Skin epidermis (tissue), 12 donors: ENCODE data around the gene SNX32.
A peak's percentile ranks its signal among the peaks of the same experiment; 100 is the strongest.

Experiments used
- H3K27ac ChIP-seq, 21 experiments: fragments of 200-600 bp; sonication (generic) in 11 of 21; one replicate each; pipeline ENCODE4 v1.5.0; 2020; ENCODE audit warnings: mild to moderate bottlenecking in 3 of 21, inconsistent platforms in 2 of 21, moderate library complexity in 2 of 21
- H3K4me3 ChIP-seq, 7 experiments: fragments of 200-600 bp; sonication (generic) in 2 of 7; one replicate each; pipeline ENCODE4 v1.5.0; 2020; ENCODE audit warnings: inconsistent platforms in 2 of 7, mild to moderate bottlenecking in 2 of 7, moderate library complexity in 1 of 7

SNX32 gene

DNA sequence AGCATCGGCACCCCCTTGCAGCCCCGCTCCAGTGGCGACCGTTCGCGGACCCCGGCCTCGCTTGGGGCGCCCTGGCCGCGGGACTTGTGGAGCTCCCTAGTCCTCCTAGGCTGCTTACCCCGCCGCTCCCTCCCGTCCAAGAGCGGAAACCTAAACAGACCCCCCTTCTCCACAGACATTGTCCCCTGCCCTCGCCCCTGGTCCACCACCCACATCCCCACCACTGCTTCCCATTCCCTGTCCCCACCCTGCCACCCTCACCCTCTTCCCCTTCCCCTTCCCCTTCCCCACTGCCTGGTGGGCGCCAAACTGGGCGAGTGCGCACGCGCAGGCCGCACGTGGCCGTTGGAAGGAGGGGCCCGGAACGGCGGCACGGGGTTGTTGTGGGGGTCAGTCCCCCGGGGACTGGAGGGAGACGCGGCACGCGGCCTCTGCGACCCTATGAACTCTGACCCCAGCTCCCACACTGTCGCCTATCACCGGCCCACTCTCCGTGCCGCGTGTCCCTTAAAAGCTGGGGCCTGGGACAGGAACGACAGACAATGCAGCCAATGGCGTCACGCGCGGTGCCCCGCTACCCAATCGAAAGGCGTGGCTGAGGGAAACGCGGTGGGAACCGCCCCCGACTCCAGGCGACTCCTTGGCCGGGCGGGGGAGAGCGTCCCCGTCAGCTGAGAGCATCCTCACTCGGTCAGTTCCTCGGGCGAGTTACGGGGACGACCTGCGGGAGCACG lies at the start of gene SNX32:
Gene SNX32 (plus strand): TSS at position 667 of the 734 bp plus-strand sequence. CDS start 103 bp downstream, outside the sequence.
- Histone ChIP-seq H3K27ac (peak within 1 kb of the TSS in 18 of 21 experiments; percentile 3 to 79 (median 54)), H3K4me3 (peak within 1 kb of the TSS; percentile 39 to 65 (median 45))

DNA sequence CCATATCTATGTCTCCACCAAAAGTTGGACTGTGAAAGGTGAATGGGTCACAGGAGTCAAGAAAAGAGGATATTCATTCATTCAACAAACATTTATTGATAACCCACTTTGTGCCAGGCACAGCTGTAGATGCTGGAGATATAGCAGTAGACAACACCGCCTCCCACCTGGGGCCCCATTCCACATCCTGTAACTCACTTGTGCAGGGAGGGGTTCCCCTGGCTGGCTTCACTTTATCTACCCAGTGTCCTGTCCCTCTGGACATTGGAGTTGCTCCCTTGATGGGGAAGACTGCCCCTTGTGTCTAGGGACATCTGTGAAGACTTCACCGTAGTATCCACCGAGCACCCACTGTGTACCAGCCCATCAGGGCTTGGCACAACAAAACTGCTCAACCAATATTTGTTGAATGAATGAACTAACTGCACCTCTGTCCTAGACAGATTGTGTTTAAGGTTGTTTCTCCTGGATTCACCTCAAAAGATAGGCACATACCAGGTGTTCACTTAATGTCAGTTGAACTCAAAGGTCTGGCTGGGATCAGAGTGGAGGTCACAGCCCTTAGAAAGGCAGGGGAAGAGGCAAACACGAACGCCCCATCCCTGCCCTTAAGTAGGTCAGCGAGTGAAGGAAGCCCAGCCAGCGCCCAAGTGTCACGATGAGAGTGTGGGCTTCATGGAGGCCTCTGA lies 48.3 kb upstream of the SNX32 start:
- no peak overlapping the region for H3K4me3 ChIP-seq
- peak overlapping the region in 3 of 21 experiments; percentile 13 to 60 (median 19) for H3K27ac ChIP-seq

DNA sequence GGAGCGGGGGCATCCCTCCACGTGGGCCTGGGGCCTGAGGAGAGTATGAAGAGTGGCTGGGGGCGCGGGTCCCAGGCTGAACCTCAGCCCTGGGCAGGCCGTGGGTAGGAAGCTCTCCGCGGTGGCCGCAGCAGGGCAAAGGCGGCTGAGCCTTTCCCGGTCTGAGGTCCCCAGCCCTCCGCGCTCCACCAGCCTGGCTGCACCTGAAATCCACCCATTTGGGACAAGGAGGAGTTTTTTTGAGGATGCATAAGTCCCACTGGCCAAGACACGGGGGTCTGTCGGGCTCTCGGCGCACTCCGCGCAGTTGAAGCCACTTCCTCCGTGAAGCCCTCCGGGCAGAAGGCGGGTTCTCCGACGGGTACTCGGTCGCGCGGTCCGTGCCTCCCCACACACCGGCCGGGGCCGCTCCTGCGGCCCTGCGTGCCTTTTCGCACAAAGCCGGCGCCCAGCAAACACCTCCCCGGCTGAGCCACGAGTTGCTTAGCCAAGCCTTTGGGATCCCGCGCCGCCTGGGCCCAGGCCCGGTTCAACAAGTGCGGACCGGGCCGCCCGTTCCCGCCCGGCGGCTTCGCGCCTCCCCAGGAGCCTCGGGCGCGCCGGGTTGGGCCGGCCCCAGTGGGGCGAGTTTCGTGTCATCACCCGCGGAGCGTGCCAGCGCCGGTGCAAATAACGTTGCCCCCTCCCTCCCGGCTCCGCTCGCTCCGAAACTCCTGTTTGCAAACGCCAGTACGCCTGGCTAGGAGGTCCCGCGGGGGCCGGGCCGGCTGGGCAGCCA lies 47.6 kb upstream of the SNX32 start:
- peak overlapping the region in 15 of 21 experiments; percentile 13 to 78 (median 39) for H3K27ac ChIP-seq
- peak overlapping the region in 6 of 7 experiments; percentile 34 to 61 (median 42) for H3K4me3 ChIP-seq

DNA sequence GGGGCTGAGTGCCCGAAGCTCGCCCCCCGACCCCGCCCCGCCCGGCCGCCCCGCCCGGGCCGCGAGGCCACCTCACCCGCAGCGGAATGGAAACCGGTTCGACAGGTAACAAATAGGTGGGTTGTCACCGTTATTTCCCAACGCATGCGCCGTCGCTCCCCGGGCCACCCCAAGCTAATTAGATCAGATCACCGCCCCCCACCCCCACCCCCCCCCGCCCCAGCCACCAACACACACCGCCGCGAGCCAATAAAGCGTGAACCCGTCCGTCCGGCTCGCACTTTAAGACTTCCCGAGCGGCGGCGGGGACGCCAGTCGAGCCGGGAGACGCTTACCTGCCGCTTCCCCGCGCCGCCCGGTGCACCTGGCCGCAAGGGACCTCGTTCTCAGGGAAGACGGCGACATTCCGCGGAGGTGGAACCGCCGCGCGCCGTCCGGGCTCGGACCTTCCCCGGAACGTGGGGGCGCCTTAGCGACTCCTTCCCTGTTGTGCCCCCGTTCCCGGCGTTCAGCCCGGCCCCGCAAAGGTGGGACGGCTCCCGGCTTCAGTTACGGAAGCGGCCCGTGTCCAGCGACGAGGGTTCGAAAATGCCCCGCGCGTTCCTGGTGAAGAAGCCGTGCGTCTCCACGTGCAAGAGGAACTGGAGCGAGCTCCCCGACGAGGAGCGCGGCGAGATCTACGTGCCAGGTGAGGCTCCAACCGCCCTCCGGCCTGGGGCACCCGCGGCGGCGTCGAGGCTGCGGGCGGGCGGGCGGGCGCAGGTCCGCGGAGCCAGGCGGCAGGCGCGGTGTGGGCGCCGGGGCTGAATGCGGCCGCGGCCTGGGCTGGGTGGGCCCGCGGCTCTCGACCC lies 46.8 kb upstream of the SNX32 start, which contains the start of gene OVOL1:
Gene OVOL1 (plus strand): TSS at position 278 of the 851 bp plus-strand sequence. CDS start 311 bp downstream, at position 589.
- peak within 1 kb of the TSS; percentile 34 to 61 (median 41) for H3K4me3 ChIP-seq
- peak within 1 kb of the TSS in 20 of 21 experiments; percentile 14 to 85 (median 74) for H3K27ac ChIP-seq

GRCh38 chr11:65787649-65788622 lies 45.8 kb upstream of the SNX32 start:
- peak overlapping the region; percentile 34 to 61 (median 41) for H3K4me3 ChIP-seq
- peak overlapping the region in 20 of 21 experiments; percentile 14 to 85 (median 73) for H3K27ac ChIP-seq

GRCh38 chr11:65788821-65789220 lies 44.9 kb upstream of the SNX32 start:
- Histone ChIP-seq H3K27ac (peak overlapping the region in 10 of 21 experiments; percentile 14 to 85 (median 76)), H3K4me3 (peak overlapping the region; percentile 34 to 61 (median 41))

DNA sequence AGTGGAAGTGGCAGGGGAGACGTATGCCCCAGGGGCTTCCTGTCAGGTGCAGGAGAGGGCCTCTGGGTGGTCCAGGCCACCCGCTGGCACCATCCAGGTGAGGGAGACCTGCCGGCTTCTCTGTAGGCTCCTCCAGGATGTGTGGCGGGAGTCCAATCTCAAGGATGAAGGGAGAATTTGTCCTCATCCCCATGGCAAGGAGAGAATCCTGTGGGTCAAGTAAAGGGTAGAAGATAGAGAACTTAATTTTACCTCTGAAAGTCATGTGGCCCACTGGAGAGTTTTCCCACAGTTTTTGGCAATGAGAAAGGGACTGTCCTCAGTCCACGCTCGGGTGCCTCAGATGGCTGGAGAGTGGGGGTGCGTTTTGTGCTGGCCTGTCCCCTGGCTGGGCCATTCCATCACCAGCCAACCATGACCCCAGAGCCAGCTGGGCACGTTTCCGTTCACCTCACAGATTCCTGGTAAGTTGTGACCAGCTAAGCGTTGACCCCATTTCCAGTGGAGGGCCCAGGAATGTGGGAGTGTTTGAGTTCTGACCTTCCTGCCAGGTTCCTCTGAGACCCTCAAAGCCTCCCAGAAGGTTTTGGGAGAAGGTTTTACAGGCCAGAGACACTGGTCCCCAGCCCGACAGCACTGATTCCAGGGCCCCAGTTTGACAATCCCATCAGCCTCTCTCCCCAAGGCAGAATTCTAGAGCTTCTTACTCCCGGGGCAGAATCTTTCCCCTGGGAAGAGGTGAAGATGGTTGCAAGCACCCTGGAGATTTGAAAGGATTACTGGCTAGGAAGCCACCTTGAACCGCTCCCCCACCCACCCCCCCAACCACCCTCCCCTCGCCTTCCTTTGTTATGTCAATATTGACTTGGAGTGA lies 44.3 kb upstream of the SNX32 start:
- Histone ChIP-seq H3K27ac (peak overlapping the region in 10 of 21 experiments; percentile 3 to 85 (median 75)), H3K4me3 (peak overlapping the region in 5 of 7 experiments; percentile 8 to 61 (median 41))

GRCh38 chr11:65790104-65790901 lies 43.5 kb upstream of the SNX32 start:
- Histone ChIP-seq H3K4me3 (peak overlapping the region in 2 of 7 experiments; percentile 4 to 61), H3K27ac (peak overlapping the region in 13 of 21 experiments; percentile 3 to 76 (median 70))

DNA sequence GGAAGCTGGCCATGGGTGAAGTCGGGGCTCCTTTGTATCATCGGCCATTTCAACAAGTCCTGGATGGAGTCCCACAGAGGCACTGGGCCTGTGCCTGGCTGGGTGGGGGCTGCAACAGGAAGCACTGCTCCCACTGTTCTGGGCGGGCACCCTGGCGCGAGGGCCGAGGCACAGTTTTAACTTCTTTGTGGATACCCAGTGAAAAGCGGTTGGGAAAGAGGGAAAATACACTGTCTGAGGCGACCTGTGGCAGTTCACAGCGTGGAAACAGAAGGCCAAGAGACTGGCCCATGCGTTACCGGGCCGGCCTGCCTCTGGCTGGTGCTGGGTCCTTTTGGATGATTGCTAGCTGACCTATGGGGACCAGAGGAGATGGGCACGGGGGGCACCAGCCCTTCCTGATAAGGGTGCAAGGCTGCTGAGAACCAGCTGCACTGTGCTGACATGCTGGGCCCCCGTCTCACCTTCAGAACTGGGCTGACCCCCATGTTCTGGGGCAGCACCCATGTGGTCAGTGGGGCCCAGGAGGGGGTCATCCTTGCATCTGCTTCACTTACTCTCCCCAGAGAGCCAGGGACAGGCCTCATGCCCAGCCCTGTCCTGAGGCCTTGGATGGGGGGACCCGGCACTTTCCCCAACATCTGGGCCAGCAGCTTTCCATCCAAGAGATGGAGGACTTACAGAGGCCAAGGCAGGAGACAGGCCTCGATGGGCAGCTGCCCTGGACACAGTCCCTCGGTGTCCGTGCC lies 42.7 kb upstream of the SNX32 start:
- H3K27ac ChIP-seq: peak overlapping the region in 17 of 21 experiments; percentile 18 to 81 (median 70)
- H3K4me3 ChIP-seq: peak overlapping the region in 2 of 7 experiments; percentile 1 to 61

GRCh38 chr11:65791719-65792213 lies 42.0 kb upstream of the SNX32 start:
- Histone ChIP-seq H3K4me3 (peak overlapping the region in 3 of 7 experiments; percentile 1 to 61 (median 6)), H3K27ac (peak overlapping the region in 19 of 21 experiments; percentile 9 to 81 (median 72))

- Histone ChIP-seq H3K4me3 (peak overlapping the region in 3 of 7 experiments; percentile 0 to 61 (median 6)), H3K27ac (peak overlapping the region in 20 of 21 experiments; percentile 9 to 81 (median 70))
Observed at GRCh38 chr11:65792456-65792855, 41.3 kb upstream of the SNX32 start.

- H3K27ac ChIP-seq: peak overlapping the region in 14 of 21 experiments; percentile 48 to 81 (median 73)
- H3K4me3 ChIP-seq: no peak overlapping the region
Observed at GRCh38 chr11:65793144-65793581, 40.6 kb upstream of the SNX32 start.

- Histone ChIP-seq H3K4me3 (no peak overlapping the region), H3K27ac (peak overlapping the region in 3 of 21 experiments; percentile 23 to 81 (median 74))
Observed at GRCh38 chr11:65793625-65794400, 40.0 kb upstream of the SNX32 start.
